ENCODE data around the gene KDM3A. TPM values are rescaled to one million over a fixed set of nuclear protein-coding genes. Genes with fewer than 3 reads are reported as not detected.

KDM3A gene
- total RNA-seq, 2 donors from 2014 or later = 22.3 to 33.1 TPM

GRCh38 chr2:86398500-86399474 is 42.4 kb upstream of the KDM3A start:
- H3K27ac ChIP-seq = no peak overlapping the region
- H3K36me3 ChIP-seq = no peaks in the 10 kb centered on the region
- H3K27me3 ChIP-seq = no peaks in the 10 kb centered on the region
- DNase-seq (ENCODE audit: low spot score) = no peak
- TF ChIP-seq, protein P1, sequence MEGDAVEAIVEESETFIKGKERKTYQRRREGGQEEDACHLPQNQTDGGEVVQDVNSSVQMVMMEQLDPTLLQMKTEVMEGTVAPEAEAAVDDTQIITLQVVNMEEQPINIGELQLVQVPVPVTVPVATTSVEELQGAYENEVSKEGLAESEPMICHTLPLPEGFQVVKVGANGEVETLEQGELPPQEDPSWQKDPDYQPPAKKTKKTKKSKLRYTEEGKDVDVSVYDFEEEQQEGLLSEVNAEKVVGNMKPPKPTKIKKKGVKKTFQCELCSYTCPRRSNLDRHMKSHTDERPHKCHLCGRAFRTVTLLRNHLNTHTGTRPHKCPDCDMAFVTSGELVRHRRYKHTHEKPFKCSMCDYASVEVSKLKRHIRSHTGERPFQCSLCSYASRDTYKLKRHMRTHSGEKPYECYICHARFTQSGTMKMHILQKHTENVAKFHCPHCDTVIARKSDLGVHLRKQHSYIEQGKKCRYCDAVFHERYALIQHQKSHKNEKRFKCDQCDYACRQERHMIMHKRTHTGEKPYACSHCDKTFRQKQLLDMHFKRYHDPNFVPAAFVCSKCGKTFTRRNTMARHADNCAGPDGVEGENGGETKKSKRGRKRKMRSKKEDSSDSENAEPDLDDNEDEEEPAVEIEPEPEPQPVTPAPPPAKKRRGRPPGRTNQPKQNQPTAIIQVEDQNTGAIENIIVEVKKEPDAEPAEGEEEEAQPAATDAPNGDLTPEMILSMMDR (IDR thresholded peaks at IDR 0.05) = no peak
- no peak overlapping the region for H3K4me3 ChIP-seq
- peaks cover 0 to 10% of the 10 kb centered on the region in 2 donors for H3K4me1 ChIP-seq
- H3K9me3 ChIP-seq = no peaks in the 10 kb centered on the region

GRCh38 chr2:86400321-86400720 is 40.9 kb upstream of the KDM3A start:
- no peaks in the 10 kb centered on the region for H3K9me3 ChIP-seq
- H3K36me3 ChIP-seq = no peaks in the 10 kb centered on the region
- TF ChIP-seq, protein P1 (IDR thresholded peaks at IDR 0.05) = no peak
- no peak for DNase-seq (ENCODE audit: low spot score)
- no peaks in the 10 kb centered on the region for H3K27me3 ChIP-seq
- H3K4me3 ChIP-seq = no peak overlapping the region
- H3K4me1 ChIP-seq = no peaks in the 10 kb centered on the region
- no peak overlapping the region for H3K27ac ChIP-seq

DNA sequence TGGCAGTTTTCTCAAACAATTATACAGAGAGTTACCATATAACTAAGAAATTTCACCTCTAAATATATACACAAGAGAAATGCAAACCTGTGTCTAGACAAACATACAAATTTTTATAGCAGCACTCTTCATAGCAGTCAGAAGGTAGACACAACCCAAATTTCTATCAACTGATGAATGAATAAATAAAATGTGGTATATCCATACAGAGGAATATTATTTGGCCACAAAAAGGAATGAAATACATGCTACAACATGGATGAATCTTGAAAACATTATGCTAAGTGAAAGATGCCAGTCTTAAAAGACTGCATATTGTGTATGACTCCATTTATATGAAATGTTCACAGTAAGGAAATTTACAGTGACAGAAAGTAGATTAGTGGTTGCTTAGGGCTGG is 30.6 kb upstream of the KDM3A start:
- DNase-seq (ENCODE audit: low spot score) = no peak
- Histone ChIP-seq H3K4me3 (no peak overlapping the region), H3K27me3 (no peaks in the 10 kb centered on the region), H3K27ac (no peak overlapping the region), H3K9me3 (peaks cover 5% of the 10 kb centered on the region in 2 donors), H3K4me1 (no peaks in the 10 kb centered on the region), H3K36me3 (no peaks in the 10 kb centered on the region)
- TF ChIP-seq, protein P1 (IDR thresholded peaks at IDR 0.05) = no peak

- Histone ChIP-seq H3K9me3 (peaks cover 5% of the 10 kb centered on the region in 2 donors), H3K36me3 (no peaks in the 10 kb centered on the region), H3K27me3 (no peaks in the 10 kb centered on the region), H3K4me1 (no peaks in the 10 kb centered on the region), H3K4me3 (no peak overlapping the region), H3K27ac (no peak overlapping the region)
- TF ChIP-seq, protein P1 (IDR thresholded peaks at IDR 0.05) = no peak
- DNase-seq (ENCODE audit: low spot score) = no peak
Measured at GRCh38 chr2:86411396-86411795, 29.8 kb upstream of the KDM3A start.

DNA sequence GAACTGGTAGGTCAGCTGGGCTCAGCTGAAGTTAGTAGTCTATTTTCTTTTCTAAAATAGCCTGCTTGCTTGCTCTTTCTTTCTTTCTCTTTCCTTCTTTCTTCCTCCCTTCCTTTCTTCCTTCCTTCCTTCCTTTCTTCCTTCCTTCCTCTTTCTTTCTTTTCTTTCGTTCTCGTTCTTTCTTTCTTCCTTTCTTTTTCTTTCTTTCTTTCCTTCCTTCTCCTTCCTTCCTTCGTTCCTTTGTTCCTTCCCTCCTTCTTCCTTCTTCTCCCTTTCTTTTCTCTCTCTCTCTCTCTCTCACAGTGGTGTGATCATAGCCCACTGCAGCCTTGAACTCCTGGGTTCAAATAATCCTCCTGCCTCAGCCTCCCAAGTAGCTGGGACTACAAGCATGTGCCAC is 29.2 kb upstream of the KDM3A start:
- peaks cover 5% of the 10 kb centered on the region in 2 donors for H3K9me3 ChIP-seq
- TF ChIP-seq, protein P1 (IDR thresholded peaks at IDR 0.05) = no peak
- H3K4me1 ChIP-seq = no peaks in the 10 kb centered on the region
- no peaks in the 10 kb centered on the region for H3K27me3 ChIP-seq
- no peak overlapping the region for H3K27ac ChIP-seq
- no peak for DNase-seq (ENCODE audit: low spot score)
- H3K36me3 ChIP-seq = no peaks in the 10 kb centered on the region
- H3K4me3 ChIP-seq = no peak overlapping the region

All from right atrium auricular region (tissue), 2 donors.